ENCODE measurements around the gene SNIP1. TPM values are rescaled to one million over a fixed set of nuclear protein-coding genes. Genes with fewer than 3 reads are reported as not detected.

Gene SNIP1, protein sequence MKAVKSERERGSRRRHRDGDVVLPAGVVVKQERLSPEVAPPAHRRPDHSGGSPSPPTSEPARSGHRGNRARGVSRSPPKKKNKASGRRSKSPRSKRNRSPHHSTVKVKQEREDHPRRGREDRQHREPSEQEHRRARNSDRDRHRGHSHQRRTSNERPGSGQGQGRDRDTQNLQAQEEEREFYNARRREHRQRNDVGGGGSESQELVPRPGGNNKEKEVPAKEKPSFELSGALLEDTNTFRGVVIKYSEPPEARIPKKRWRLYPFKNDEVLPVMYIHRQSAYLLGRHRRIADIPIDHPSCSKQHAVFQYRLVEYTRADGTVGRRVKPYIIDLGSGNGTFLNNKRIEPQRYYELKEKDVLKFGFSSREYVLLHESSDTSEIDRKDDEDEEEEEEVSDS
- total RNA-seq (10 to 100 TPM; 23.4 to 25.8 TPM), polyA plus RNA-seq (6.3 TPM)

DNA sequence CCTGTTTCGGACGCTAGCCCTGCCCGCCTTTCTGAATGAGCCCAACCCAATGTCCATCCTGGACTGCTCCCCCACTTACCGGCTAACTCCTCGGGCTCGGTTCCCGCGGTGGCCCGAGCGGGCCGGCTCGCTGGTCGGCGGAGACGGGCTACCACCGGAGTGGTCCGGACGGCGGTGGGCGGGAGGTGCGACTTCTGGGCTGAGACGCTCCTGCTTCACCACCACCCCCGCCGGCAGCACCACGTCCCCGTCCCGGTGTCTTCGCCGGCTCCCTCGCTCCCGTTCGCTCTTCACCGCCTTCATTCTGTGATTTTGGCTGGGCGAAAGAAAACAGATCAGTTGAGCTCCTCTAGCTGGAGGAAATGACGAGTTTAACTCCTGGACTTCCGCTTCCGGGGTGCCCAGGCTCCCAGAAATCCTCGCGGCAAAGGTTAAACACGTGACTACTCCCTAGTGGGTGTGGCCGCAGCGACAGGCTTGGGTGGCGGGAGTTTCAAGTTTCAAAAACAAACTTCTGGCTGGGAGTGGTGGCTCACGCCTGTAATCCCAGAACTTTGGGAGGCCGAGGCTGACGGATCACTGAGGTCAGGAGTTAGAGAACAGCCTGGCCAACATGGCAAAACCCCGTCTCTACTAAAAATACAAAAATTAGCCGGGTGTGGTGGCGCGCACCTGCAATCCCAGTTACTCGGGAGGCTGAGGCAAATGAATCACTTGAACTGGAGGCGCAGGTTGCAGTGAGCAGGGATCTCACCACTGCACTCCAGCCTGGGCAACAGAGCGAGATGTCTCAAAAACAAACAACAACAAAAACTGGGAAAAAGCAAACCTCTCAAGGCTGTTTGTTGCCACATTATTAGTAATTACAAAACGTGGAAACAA is at the start of gene SNIP1:
Gene SNIP1, minus strand, starts transcription at position 367 of the 882 bp plus-strand sequence. Its CDS starts 64 bp downstream, at position 303.
- CTCF ChIA-PET, result interaction anchor here (1.2 to 1.7 kb wide), 4 partner anchors 39 to 128 kb away, joined by 3 to 7 read pairs (median 4); partner anchors contain the start of gene MEAF6
- Mint-ChIP-seq H3K4me1 (peaks cover 36 to 52% (median 44%) of the 10 kb centered on the region in 3 donors), H3K36me3 (peaks cover 0 to 44% (median 4%) of the 10 kb centered on the region in 3 donors), H3K27me3 (peaks cover 2 to 11% of the 10 kb centered on the region in 2 donors), H3K4me3 (peak within 1 kb of the TSS; percentile 97 to 100 (median 99)), H3K27ac (peak within 1 kb of the TSS; percentile 90 to 100 (median 99)), H3K9me3 (no peaks in the 10 kb centered on the region)
- H3K4me1 ChIP-seq (ENCODE audit: insufficient read depth, low read length), result peaks cover 18% of the 10 kb centered on the region
- H3K36me3 ChIP-seq (ENCODE audit: insufficient read depth, low read length), result no peaks in the 10 kb centered on the region
- DNase-seq, result peak; percentile 80 to 95 (median 90)
- peak within 1 kb of the TSS; percentile 94 for H3K27ac ChIP-seq (ENCODE audit: low read depth, low read length)
- no peaks in the 10 kb centered on the region for H3K27me3 ChIP-seq (ENCODE audit: insufficient read depth, low read length, poor library complexity, severe bottlenecking)
- POLR2A ChIA-PET, result interaction anchor here (1.0 to 1.4 kb wide), 5 partner anchors 38 to 305 kb away, joined by 3 to 7 read pairs (median 3); partner anchors contain the start of genes CDCA8, MEAF6 and MTF1
- H3K9me3 ChIP-seq (ENCODE audit: low read length), result no peaks in the 10 kb centered on the region
- H3K4me3 ChIP-seq (ENCODE audit: low read length), result peak within 1 kb of the TSS; percentile 97

DNA sequence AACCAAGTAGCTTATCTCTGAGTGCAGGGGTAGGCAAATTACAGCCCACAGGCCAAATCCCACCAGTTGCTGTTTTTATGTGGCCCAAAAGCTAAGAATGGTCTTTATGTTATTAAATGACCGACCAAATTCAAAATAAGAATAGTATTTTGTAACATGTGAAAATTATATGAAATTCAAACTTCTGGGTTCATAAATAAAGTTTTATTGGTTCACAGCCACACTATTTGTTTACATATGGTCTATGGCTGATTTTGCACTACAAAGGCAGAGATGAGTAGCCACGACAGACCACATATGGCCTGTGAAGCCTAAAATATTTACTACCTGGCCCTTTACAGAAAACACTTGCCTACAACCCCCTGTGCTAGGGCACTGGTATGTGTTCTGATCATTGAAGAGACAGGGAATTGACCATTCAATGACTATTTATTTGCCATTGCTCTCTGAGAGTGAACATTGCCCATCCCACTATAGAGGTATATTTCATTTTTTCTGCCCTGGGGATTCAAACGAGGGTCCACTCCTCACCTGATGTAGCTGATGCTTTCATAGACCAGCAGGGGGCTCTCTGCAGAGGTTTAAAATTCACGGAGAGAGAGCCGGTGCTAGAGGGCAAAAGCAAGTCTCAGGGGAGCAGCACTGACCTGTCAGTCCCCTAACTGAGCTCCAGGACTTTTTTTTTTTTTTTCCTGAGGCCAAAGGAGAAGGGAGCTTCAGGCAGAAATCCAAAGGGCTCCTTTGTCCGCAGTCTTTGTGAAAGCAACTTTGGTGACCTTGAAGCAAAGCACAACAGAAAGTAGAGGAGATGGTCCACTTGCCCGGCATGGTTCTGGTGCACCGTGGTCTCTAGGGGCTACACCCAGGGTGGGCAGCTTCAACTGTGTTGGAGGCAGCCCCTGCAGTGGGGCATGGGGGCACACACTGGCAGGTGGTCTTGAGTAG is 48.9 kb upstream of the SNIP1 start:
- CTCF ChIA-PET, result interaction anchor here (0.6 to 8.2 kb wide), 14 partner anchors 9 to 387 kb away, joined by 3 to 115 read pairs (median 4); partner anchors contain the start of gene DNALI1
- no peaks in the 10 kb centered on the region for H3K9me3 ChIP-seq (ENCODE audit: low read length)
- Mint-ChIP-seq H3K4me1 (peaks cover 0 to 4% (median 0%) of the 10 kb centered on the region in 3 donors), H3K36me3 (no peaks in the 10 kb centered on the region), H3K4me3 (no peak overlapping the region), H3K27ac (peak overlapping the region in 1 of 8 donors; percentile 70), H3K9me3 (no peaks in the 10 kb centered on the region), H3K27me3 (peaks cover 10 to 16% of the 10 kb centered on the region in 2 donors)
- H3K27ac ChIP-seq (ENCODE audit: low read depth, low read length), result no peak overlapping the region
- no peak overlapping the region for H3K4me3 ChIP-seq (ENCODE audit: low read length)
- POLR2A ChIA-PET, result no interaction called here
- no peaks in the 10 kb centered on the region for H3K36me3 ChIP-seq (ENCODE audit: insufficient read depth, low read length)
- H3K27me3 ChIP-seq (ENCODE audit: insufficient read depth, low read length, poor library complexity, severe bottlenecking), result no peaks in the 10 kb centered on the region
- no peaks in the 10 kb centered on the region for H3K4me1 ChIP-seq (ENCODE audit: insufficient read depth, low read length)
- peak in 3 of 5 donors; percentile 12 to 43 (median 33) for DNase-seq

DNA sequence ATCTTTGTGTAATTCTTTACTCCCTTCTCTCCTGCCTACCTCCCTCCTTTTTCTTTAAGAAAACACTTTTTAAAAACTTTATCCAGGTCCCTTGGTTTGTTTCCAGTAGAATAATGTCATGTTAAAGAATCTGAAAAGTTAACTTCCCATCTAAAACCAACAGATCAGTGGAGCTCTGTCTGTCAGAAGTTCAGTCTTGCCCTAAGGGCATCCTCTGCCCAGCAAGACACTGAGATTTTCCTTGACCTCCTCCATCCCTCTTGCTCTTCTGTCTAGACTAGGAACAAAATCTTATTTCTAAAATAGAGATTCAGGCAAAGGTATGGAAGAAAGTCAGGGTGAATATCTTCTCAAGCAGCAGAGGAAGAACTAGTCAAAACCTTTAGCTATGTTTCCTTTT is 47.3 kb upstream of the SNIP1 start:
- H3K4me1 Mint-ChIP-seq, result peaks cover under 1 to 4% (median 4%) of the 10 kb centered on the region in 3 donors
- ChIA-PET POLR2A (no interaction called here), CTCF (interaction anchor here (1.8 to 8.2 kb wide), 2 partner anchors 80 to 259 kb away, joined by 5 to 115 read pairs; no protein-coding TSS in a partner anchor)
- Histone ChIP-seq H3K4me1 (ENCODE audit: insufficient read depth, low read length) (no peaks in the 10 kb centered on the region), H3K27me3 (ENCODE audit: insufficient read depth, low read length, poor library complexity, severe bottlenecking) (no peaks in the 10 kb centered on the region), H3K4me3 (ENCODE audit: low read length) (no peak overlapping the region), H3K36me3 (ENCODE audit: insufficient read depth, low read length) (no peaks in the 10 kb centered on the region), H3K27ac (ENCODE audit: low read depth, low read length) (no peak overlapping the region), H3K9me3 (ENCODE audit: low read length) (no peaks in the 10 kb centered on the region)
- H3K9me3 Mint-ChIP-seq, result no peaks in the 10 kb centered on the region
- DNase-seq, result no peak
- H3K27me3 Mint-ChIP-seq, result peaks cover 10 to 16% of the 10 kb centered on the region in 2 donors
- no peaks in the 10 kb centered on the region for H3K36me3 Mint-ChIP-seq
- no peak overlapping the region for H3K4me3 Mint-ChIP-seq
- peak overlapping the region in 3 of 8 donors; percentile 17 to 75 (median 34) for H3K27ac Mint-ChIP-seq

DNA sequence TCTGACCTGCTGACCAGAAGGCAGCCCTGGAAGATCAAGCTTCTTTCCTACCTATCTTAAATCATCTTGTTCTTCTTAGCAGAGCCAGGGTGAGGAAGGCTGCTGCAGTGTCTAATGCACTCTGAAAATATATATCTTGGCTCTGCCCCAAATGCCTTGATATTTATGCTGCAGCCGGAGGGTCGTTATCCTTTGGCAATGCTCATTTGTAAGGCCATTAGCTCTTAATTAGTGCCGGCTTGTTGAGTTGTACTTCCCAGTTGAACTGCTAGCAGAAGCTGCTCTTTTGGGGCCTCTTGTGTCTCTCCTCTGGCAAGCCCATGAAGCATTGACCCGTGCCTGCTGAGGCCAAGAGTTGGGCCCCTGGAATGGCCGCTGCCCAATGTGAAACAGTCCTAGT is 45.8 kb upstream of the SNIP1 start:
- Histone ChIP-seq H3K4me3 (ENCODE audit: low read length) (no peak overlapping the region), H3K4me1 (ENCODE audit: insufficient read depth, low read length) (peaks cover 9% of the 10 kb centered on the region), H3K9me3 (ENCODE audit: low read length) (no peaks in the 10 kb centered on the region), H3K27me3 (ENCODE audit: insufficient read depth, low read length, poor library complexity, severe bottlenecking) (no peaks in the 10 kb centered on the region), H3K36me3 (ENCODE audit: insufficient read depth, low read length) (no peaks in the 10 kb centered on the region), H3K27ac (ENCODE audit: low read depth, low read length) (no peak overlapping the region)
- Mint-ChIP-seq H3K4me1 (peaks cover 15 to 19% (median 19%) of the 10 kb centered on the region in 3 donors), H3K36me3 (peaks cover 0 to 6% (median 0%) of the 10 kb centered on the region in 3 donors), H3K9me3 (no peaks in the 10 kb centered on the region), H3K4me3 (peak overlapping the region in 1 of 7 donors; percentile 41), H3K27me3 (peaks cover 12 to 15% of the 10 kb centered on the region in 2 donors), H3K27ac (peak overlapping the region in 4 of 8 donors; percentile 58 to 68 (median 66))
- POLR2A ChIA-PET, result no interaction called here
- CTCF ChIA-PET, result interaction anchor here (8.2 kb wide), 1 partner anchor 81 kb away, joined by 115 read pairs; no protein-coding TSS in a partner anchor
- DNase-seq, result no peak

DNA sequence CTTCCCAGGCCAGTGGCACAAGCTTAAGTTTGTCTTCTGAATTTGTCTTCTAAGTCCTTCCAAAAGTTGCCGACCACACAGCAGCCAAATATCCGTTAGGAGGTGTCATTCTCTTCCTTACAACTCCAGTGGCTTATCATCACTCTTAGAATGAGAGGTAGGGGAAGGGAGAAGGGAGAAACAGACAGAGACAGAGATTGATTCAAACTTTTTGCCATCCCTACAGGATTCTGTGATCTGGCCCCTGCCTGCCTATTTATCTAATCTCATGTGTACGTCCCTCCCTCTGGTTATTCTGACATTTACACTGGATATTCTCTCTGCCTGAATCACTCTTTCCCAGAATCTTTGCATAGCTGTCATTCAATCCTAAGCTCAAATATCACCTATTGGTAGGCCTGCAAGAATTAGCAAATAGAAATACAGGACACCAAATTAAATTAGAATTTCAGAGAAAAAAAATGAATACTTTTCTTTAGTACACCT is 42.1 kb upstream of the SNIP1 start:
- peak overlapping the region; percentile 95 to 100 (median 98) for H3K27ac Mint-ChIP-seq
- Histone ChIP-seq H3K9me3 (ENCODE audit: low read length) (no peaks in the 10 kb centered on the region), H3K4me1 (ENCODE audit: insufficient read depth, low read length) (peaks cover 21% of the 10 kb centered on the region), H3K27ac (ENCODE audit: low read depth, low read length) (peak overlapping the region; percentile 89), H3K4me3 (ENCODE audit: low read length) (peak overlapping the region; percentile 98), H3K27me3 (ENCODE audit: insufficient read depth, low read length, poor library complexity, severe bottlenecking) (no peaks in the 10 kb centered on the region), H3K36me3 (ENCODE audit: insufficient read depth, low read length) (peaks cover 18% of the 10 kb centered on the region)
- peak overlapping the region; percentile 96 to 100 (median 99) for H3K4me3 Mint-ChIP-seq
- H3K9me3 Mint-ChIP-seq, result no peaks in the 10 kb centered on the region
- POLR2A ChIA-PET, result interaction anchor here (1.1 kb wide), 1 partner anchor 94 kb away, joined by 5 read pairs; a partner anchor contains a TSS
- peaks cover 0 to 4% of the 10 kb centered on the region in 2 donors for H3K27me3 Mint-ChIP-seq
- peaks cover 29 to 40% (median 38%) of the 10 kb centered on the region in 3 donors for H3K4me1 Mint-ChIP-seq
- CTCF ChIA-PET, result no interaction called here
- H3K36me3 Mint-ChIP-seq, result peaks cover 0 to 29% (median 12%) of the 10 kb centered on the region in 3 donors
- DNase-seq, result no peak

DNA sequence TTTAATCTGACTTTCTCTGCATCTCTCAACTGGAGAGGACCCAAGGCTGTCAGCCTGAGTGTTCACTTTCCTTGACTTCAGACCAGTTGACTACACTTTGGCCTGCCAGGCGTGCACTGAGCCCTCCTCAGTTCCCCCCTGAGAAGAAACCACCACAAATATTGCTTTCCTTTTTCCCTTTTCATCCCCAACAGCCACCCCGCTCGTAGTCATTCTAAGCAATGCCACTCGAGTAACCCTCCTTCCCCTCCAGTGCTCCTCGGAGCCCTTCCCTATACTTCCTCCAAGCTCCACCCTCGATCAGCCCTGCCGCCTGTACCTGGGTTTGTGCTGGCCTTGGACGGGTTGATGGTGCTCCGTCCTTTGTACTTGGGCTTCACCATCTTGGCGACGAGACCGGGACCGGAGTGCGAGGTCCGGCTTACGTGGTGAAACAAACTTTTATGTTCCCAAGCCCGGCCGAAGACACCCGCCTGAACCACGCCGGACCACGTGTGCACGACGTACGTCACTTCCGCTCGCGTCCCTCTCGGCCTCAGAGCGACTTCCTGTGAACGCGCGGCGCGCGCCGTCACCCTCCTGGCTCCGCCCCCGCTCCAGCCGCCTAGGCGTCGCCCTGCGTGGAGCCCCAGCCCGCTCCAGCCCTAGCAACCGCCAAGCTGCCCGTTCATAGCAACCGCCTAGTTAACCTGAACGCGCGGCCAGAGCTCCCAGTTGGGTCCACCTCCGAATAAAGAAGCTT is 41.5 kb upstream of the SNIP1 start, which contains the start of gene GNL2:
Gene GNL2, minus strand, starts transcription at position 498 of the 742 bp plus-strand sequence. Its CDS starts 115 bp downstream, at position 383.
- H3K9me3 ChIP-seq (ENCODE audit: low read length), result no peaks in the 10 kb centered on the region
- peak; percentile 94 to 97 (median 95) for DNase-seq
- peak within 1 kb of the TSS; percentile 98 for H3K4me3 ChIP-seq (ENCODE audit: low read length)
- H3K27me3 Mint-ChIP-seq, result peaks cover 0 to 2% of the 10 kb centered on the region in 2 donors
- peaks cover 21% of the 10 kb centered on the region for H3K4me1 ChIP-seq (ENCODE audit: insufficient read depth, low read length)
- H3K27me3 ChIP-seq (ENCODE audit: insufficient read depth, low read length, poor library complexity, severe bottlenecking), result no peaks in the 10 kb centered on the region
- peak within 1 kb of the TSS; percentile 89 for H3K27ac ChIP-seq (ENCODE audit: low read depth, low read length)
- POLR2A ChIA-PET, result interaction anchor here (0.6 to 1.1 kb wide), 2 partner anchors 81 to 95 kb away, joined by 3 to 5 read pairs; partner anchors contain the start of gene MEAF6
- H3K4me3 Mint-ChIP-seq, result peak within 1 kb of the TSS; percentile 96 to 100 (median 99)
- H3K9me3 Mint-ChIP-seq, result no peaks in the 10 kb centered on the region
- peaks cover 24% of the 10 kb centered on the region for H3K36me3 ChIP-seq (ENCODE audit: insufficient read depth, low read length)
- peak within 1 kb of the TSS; percentile 95 to 100 (median 98) for H3K27ac Mint-ChIP-seq
- CTCF ChIA-PET, result interaction anchor here (0.7 kb wide), 1 partner anchor 97 kb away, joined by 3 read pairs; no protein-coding TSS in a partner anchor
- H3K4me1 Mint-ChIP-seq, result peaks cover 32 to 40% (median 38%) of the 10 kb centered on the region in 3 donors
- H3K36me3 Mint-ChIP-seq, result peaks cover 0 to 35% (median 18%) of the 10 kb centered on the region in 3 donors
